HL-60/S4 (cell line): Measurements from ENCODE around the gene PACS1.
"Not testable (repeated sequence)": the region's sequence is repeated elsewhere in the genome, so short reads cannot be mapped to it uniquely, and the experiment has no call there.

Experiments used
- in situ Hi-C: fragments of 300-500 bp; cut with MboI; formaldehyde crosslinking; loops from 2 replicates; pipeline ENCODE4 v1.14.3; 2022; ENCODE audit warnings: low sequenced_read_pairs

Gene PACS1

DNA sequence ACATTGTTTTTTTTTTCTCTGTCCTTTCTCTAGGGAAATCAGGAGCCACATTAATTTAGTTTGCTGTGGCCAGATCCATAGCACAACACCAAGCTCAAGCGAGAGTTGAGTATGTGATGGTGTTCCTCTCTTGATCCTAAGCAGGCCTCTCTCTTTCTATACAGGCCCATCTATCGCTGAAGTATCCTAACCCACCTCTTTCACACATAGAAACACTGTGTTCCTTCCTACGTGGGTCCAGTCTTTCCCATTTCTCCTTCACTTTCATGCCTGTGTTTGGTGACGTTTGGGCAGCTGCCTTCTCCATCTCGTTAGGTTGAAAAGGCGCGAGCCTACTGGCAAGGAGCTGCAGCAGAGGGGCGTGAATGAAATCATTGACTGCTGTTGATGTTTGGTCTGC lies 2.4 kb downstream of the PACS1 start:
- in situ Hi-C loops = no loop called here

DNA sequence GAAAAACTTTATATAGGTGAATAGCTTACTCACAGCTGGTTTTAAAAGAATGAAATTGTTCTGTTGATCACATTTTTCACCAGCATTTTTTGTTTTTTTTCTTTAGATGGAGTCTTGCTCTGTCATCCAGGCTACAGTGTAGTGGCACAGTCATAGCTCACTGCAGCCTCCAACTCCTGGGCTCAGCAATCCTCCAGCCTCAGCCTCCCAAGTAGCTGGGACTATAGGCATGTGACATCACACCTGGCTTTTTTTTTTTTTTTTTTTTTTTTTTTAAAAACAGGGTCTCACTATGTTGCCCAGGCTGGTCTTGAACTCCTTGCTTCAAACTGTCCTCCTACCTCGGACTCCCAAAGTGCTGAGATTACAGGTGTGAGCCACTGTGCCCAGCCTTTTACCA lies 3.6 kb downstream of the PACS1 start:
- in situ Hi-C loops = no loop called here

- in situ Hi-C loops = no loop called here
Observed at GRCh38 chr11:66075273-66075672, 5.2 kb downstream of the PACS1 start.

DNA sequence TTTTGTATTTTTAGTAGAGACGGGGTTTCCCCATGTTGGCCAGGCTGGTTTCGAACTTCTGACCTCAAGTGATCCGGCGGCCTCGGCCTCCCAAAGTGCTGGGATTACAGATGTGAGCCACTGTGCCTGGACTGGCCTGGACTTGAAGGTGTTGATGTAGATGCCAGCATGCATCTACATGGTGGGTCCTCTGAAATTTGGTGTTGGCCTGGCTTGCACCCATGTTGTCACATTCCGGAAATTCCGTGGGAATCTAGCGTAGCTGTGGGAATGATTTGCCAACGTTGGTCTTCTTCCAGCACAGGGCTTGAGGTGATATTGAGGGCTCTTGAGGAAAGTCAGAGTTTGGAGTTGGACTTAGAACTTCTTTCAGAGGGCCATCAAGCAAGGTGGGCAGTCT lies 6.5 kb downstream of the PACS1 start:
- in situ Hi-C loops = no loop called here

GRCh38 chr11:66077927-66078326 lies 7.9 kb downstream of the PACS1 start:
- in situ Hi-C loops = no loop called here

DNA sequence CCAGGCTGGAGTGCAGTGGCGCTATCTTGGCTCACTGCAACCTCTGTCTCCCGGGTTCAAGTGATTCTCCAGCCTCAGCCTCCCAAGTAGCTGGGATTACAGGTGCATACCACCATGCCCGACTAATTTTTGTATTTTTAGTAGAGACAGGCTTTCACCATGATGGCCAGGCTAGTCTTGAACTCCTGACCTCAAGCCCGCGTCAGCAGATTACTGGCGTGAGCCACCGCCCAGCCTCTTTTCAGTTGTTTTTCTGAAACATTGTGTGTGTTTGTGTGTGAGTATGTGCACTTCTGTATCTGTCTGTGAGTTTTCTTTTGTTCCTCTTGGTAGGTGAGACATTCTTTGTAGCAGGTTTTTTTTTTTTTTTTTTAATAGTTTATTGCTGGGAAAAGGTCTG lies 8.9 kb downstream of the PACS1 start:
- in situ Hi-C loops = not testable (repeated sequence)

DNA sequence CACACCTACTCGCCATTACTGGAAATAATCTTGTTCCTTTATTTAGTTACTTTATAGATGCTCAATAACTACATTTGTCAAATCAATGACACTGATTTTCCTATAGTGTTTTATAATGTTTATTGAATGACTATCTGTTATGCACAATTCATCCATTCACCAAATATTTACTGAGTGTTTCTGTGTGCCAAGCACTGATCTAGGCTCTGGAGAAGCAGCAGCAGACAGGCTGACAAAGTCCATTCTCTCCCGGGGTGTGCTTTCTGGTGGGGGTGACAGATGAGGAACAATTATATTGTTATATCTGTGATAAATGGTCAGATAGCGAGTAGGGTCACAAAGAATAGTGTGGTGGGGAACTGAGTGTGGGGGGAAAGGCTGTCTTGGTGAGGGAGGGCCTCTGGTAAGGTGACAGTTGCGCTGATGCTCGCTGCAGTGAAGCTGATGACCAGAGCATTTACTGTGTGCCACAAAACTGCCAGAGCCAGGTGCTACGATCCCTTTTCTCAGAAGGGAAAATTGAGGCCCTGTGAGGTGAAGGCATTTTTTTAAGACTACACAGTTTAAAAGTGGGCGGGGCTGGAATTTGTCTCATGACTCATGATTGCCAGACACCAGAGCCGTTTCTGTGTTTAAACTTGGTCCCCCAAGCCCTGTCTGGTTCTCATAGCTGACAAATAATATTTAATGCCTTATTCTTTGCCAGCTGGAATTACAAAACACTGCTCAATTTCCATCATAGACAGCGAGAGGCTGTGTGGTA lies 10.2 kb downstream of the PACS1 start:
- in situ Hi-C loops = no loop called here

DNA sequence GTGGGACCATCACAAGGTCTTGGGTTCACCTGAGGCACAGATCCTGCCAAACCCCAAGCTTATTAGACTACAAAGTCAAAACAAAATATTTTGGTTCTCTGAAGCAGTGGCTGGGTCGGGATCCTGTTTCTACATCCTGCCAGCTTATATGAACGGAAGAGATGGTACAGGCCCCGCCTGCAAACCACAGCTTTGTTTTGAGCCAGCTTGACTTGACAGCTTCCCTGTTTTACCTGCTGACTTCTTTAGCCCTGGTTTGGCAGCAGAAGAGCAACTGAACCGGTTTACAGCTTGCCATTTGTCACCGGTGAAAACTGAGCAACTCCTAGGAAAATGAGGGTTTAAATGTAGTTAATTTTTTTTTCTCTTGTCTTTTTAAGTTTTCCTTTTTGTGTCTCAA lies 11.4 kb downstream of the PACS1 start:
- in situ Hi-C loops = no loop called here

- in situ Hi-C loops = no loop called here
Observed at GRCh38 chr11:66082946-66083698, 13.1 kb downstream of the PACS1 start.

GRCh38 chr11:66083767-66084166 lies 13.7 kb downstream of the PACS1 start:
- in situ Hi-C loops = no loop called here

- in situ Hi-C loops = no loop called here
Observed at GRCh38 chr11:66084821-66085475, 14.9 kb downstream of the PACS1 start.

DNA sequence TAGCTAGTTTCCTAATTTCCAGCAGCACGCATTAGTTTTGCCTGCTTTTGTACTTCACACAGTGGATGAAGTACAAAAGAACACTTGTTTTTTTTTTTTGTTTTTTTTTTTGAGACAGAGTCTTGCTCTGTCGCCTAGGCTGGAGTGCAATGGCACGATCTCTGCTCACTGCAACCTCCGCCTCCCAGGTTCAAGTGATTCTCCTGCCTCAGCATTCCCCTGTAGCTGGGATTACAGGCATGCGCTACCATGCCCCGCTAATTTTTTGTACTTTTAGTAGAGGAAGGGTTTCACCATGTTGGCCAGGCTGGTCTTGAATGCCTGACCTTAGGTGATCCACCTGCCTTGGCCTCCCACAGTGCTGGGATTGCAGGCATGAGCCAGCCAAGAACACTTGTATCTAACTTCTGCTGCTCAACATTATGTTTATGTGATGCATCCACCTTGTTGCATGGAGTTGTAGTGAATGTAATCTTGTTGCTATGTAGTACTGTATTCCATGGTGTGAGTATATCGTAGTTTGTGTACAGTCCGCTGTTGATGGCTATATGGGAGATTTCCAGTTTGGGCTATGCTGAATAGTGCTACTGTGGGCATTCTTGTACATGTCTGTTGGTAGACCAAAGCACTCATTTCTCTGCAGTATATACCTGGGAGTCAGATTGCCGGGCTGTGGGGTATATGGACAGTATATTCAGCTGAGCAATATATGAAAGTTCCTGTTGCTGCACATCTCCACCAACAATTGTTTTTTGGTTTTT lies 17.3 kb downstream of the PACS1 start:
- in situ Hi-C loops = no loop called here

- in situ Hi-C loops = no loop called here
Observed at GRCh38 chr11:66089067-66089466, 19.0 kb downstream of the PACS1 start.

- in situ Hi-C loops = no loop called here
Observed at GRCh38 chr11:66090288-66090687, 20.2 kb downstream of the PACS1 start.

DNA sequence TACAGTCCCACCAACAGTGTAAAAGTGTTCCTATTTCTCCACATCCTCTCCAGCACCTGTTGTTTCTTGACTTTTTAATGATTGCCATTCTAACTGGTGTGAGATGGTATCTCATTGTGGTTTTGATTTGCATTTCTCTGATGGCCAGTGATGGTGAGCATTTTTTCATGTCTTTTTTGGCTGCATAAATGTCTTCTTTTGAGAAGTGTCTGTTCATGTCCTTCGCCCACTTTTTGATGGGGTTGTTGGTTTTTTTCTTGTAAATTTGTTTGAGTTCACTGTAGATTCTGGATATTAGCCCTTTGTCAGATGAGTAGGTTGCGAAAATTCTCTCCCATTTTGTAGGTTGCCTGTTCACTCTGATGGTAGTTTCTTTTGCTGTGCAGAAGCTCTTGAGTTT lies 22.1 kb downstream of the PACS1 start:
- in situ Hi-C loops = not testable (repeated sequence)

- in situ Hi-C loops = not testable (repeated sequence)
Observed at GRCh38 chr11:66099746-66100145, 29.7 kb downstream of the PACS1 start.

DNA sequence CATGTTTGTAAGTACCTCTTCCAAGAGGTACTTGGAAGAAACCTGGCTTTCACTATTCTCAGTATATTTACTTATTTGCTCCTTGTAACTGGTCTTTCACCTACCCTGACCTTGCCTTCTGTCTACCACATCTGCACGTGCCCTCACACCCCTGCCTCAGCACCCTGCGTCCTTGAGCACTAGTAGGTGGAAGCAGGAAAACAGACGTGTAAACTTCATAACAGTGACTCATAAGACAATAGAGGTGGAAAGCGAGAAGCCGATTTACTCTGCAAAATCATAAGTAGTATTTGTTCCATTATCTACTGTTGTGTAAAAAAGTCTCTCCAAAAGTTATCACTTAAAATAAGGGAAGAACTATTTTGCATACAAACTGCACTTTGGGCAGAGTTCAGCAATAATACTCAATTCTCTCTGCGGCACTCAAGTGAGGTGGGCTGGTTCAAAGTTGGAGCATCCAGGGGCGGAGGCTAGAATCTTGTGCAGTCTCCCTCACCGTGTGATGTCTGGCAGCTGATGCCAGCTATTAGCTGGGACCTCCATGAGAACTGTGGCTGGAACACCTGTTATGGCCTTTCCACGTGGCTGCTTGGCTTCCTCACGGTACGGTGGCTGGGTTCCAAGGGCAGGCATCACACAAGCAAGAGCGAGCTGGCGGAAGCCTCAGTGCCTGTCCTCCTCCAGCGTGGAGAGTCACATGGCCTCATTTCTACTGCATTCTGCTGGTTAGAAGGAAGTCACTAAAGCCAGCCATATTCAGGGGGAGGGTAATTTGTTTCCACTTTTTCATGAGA lies 30.4 kb downstream of the PACS1 start:
- in situ Hi-C loops = no loop called here

- in situ Hi-C loops = no loop called here
Observed at GRCh38 chr11:66101066-66101464, 31.0 kb downstream of the PACS1 start.

DNA sequence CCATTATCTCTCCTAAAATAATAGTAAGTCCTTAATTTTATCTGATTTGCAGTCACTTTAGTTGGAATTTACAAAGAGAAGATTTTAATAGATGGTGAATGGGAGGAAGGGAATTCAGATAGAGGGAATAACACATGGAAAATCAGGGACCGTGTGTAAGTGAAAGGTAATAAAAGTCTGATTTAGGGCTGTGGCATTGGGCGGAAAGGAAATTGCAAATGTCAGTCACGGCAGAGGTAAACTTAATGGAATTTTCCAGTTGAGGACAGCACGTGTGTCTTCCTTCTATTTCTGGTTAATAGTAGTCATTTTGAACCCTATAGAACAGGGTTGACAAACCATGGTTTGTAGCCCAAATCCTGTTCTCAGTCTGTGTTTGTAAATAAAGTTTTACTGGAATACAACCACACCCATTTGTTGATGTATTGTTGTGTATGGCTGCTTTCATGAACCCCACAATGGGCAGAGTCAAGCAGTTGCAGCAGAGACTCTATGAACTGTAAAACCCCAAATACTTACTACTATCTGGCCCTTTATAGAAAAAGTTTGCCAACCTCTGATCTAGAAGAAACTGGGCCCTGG lies 34.1 kb downstream of the PACS1 start:
- in situ Hi-C loops = no loop called here
